ENCODE results near the gene ADGRB2. TPM values are rescaled to one million over a fixed set of nuclear protein-coding genes. Genes with fewer than 3 reads are reported as not detected.

The ADGRB2 gene
- total and polyA plus RNA-seq, 2 donors (not counting 1 experiment from before 2014, with no cell fraction given): 4.4 to 10.4 TPM

DNA sequence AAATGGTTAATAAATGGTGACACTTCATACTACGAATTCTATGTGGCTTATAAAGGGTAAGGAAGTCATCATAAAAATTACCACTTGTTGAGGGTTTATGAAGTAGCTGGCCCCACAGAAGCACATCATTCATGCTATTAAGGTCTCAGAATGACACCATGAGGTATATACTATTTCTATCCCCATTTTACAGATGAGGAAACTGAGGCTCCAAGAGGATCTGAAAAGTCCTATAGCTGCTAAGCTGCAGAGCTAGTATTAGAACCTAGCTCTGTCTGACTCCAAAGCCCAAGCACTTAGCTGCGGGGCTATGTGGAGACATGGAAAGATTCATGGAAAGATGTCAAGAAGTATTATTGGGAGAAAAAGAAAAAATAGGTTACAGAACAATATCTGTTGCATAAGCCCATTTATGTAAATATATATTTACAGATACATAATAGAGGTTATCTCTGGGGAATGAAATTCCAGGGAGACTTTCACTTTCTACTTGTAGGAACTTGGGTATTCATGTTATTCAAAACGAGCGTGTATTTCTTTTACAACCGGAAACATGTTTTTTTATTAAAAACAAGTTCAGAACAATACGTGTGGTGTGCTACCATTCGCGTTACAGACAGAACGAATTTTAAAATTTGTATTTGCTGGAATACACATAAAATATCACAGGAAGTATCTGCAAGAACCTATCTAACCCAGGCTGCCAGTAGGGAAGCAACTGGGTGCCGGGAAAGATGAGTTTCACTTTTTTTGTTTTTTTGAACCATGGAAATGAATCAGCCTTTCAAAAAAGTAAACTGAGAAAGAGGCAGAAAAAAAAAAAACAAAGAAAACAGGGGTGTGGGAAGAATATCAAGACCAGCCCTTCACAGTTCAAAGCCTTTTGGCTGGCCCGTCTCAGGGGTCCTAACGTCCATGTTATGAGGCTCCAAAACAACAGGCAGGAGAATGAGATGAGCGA, 38.3 kb upstream of the ADGRB2 start:
- no peaks in the 10 kb centered on the region for H4K20me1 ChIP-seq (ENCODE audit: control insufficient read depth, extremely low read depth, insufficient read depth, low read length)
- no peaks in the 10 kb centered on the region for H3K9me3 ChIP-seq (ENCODE audit: control insufficient read depth, insufficient read depth, low read depth, low read length)
- no peaks in the 10 kb centered on the region for H3K36me3 ChIP-seq (ENCODE audit: control insufficient read depth, insufficient read depth, low read length)
- no peak overlapping the region for H3K9ac ChIP-seq (ENCODE audit: insufficient read depth, low read length)
- H3K4me3 ChIP-seq (replicated peaks in 1 of 4; ENCODE audit: control extremely low read depth in 1 of 4, insufficient read depth in 1 of 4, low read depth in 3 of 4, low read length in 4 of 4): peak overlapping the region; percentile 33 to 43 (median 40)
- peaks cover 10% of the 10 kb centered on the region for H3K79me2 ChIP-seq (ENCODE audit: control insufficient read depth, insufficient read depth, low read length)
- H3K4me2 ChIP-seq (ENCODE audit: extremely low read depth, insufficient read depth, low read length): peak overlapping the region; percentile 94
- peak in 1 of 2 donors; percentile 25 for DNase-seq (ENCODE audit: low read depth in 2 of 2)
- H3K27me3 ChIP-seq (ENCODE audit: control insufficient read depth, insufficient read depth, low read length): no peaks in the 10 kb centered on the region
- peak overlapping the region; percentile 25 for H2AFZ ChIP-seq (ENCODE audit: low read length)
- peaks cover 14% of the 10 kb centered on the region for H3K4me1 ChIP-seq (ENCODE audit: control insufficient read depth, extremely low read depth, insufficient read depth, low read length)
- H3K27ac ChIP-seq (ENCODE audit: insufficient read depth, low read length): peak overlapping the region; percentile 39
- TF ChIP-seq EZH2 (IDR thresholded peaks at IDR 0.05; ENCODE audit: low read length, missing control alignments): no peak
- TF ChIP-seq, protein P1, sequence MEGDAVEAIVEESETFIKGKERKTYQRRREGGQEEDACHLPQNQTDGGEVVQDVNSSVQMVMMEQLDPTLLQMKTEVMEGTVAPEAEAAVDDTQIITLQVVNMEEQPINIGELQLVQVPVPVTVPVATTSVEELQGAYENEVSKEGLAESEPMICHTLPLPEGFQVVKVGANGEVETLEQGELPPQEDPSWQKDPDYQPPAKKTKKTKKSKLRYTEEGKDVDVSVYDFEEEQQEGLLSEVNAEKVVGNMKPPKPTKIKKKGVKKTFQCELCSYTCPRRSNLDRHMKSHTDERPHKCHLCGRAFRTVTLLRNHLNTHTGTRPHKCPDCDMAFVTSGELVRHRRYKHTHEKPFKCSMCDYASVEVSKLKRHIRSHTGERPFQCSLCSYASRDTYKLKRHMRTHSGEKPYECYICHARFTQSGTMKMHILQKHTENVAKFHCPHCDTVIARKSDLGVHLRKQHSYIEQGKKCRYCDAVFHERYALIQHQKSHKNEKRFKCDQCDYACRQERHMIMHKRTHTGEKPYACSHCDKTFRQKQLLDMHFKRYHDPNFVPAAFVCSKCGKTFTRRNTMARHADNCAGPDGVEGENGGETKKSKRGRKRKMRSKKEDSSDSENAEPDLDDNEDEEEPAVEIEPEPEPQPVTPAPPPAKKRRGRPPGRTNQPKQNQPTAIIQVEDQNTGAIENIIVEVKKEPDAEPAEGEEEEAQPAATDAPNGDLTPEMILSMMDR (conservative IDR thresholded peaks at IDR 0.05 in 1 of 2, IDR thresholded peaks at IDR 0.05 in 1 of 2; ENCODE audit: low read depth in 1 of 2, low read length in 2 of 2): no peak

DNA sequence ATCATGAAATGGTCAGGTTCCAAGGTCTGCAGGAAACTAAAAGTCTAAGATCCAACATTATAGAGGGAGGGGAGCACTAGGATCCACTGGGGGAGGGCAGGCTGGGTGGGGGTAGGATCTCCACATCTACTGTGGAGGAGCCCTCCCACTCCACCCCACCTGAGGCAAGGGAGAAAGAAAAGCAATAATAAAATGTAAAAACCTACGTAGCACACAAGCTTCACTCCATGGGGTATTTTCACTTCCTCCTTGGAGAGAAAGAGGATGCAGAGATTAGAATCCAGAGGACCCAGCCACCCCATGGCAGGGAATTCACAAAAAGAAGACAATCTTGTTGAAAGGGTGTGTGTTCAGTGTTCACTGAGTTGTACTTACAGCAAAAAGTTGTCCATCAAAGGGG, 37.3 kb upstream of the ADGRB2 start:
- Histone ChIP-seq H3K4me3 (replicated peaks in 1 of 4; ENCODE audit: control extremely low read depth in 1 of 4, insufficient read depth in 1 of 4, low read depth in 3 of 4, low read length in 4 of 4) (no peak overlapping the region), H3K79me2 (ENCODE audit: control insufficient read depth, insufficient read depth, low read length) (peaks cover 21% of the 10 kb centered on the region), H3K9me3 (ENCODE audit: control insufficient read depth, insufficient read depth, low read depth, low read length) (no peaks in the 10 kb centered on the region), H3K27ac (ENCODE audit: insufficient read depth, low read length) (no peak overlapping the region), H2AFZ (ENCODE audit: low read length) (no peak overlapping the region), H3K9ac (ENCODE audit: insufficient read depth, low read length) (no peak overlapping the region), H3K36me3 (ENCODE audit: control insufficient read depth, insufficient read depth, low read length) (peaks cover 3% of the 10 kb centered on the region), H3K4me1 (ENCODE audit: control insufficient read depth, extremely low read depth, insufficient read depth, low read length) (peaks cover 21% of the 10 kb centered on the region), H3K27me3 (ENCODE audit: control insufficient read depth, insufficient read depth, low read length) (no peaks in the 10 kb centered on the region), H3K4me2 (ENCODE audit: extremely low read depth, insufficient read depth, low read length) (no peak overlapping the region), H4K20me1 (ENCODE audit: control insufficient read depth, extremely low read depth, insufficient read depth, low read length) (no peaks in the 10 kb centered on the region)
- no peak for DNase-seq (ENCODE audit: low read depth in 2 of 2)
- TF ChIP-seq, protein P1 (conservative IDR thresholded peaks at IDR 0.05 in 1 of 2, IDR thresholded peaks at IDR 0.05 in 1 of 2; ENCODE audit: low read depth in 1 of 2, low read length in 2 of 2): no peak
- TF ChIP-seq EZH2 (IDR thresholded peaks at IDR 0.05; ENCODE audit: low read length, missing control alignments): no peak

DNA sequence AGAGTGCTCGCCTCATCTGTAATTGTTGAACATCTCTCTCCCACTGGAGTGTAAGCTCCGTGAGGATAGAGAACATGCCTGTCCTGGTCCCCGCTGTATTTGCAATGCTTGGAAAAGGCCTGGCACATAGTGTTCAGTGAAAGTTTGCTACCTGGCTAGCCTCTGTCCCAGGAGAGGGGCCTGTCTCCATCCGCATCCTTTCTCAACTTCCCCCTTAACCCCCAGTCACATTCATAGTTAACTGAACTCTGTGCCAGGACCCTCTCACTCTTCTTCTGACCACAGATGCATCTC, 36.5 kb upstream of the ADGRB2 start:
- H3K27me3 ChIP-seq (ENCODE audit: control insufficient read depth, insufficient read depth, low read length): no peaks in the 10 kb centered on the region
- H3K4me1 ChIP-seq (ENCODE audit: control insufficient read depth, extremely low read depth, insufficient read depth, low read length): peaks cover 29% of the 10 kb centered on the region
- H3K27ac ChIP-seq (ENCODE audit: insufficient read depth, low read length): no peak overlapping the region
- H2AFZ ChIP-seq (ENCODE audit: low read length): no peak overlapping the region
- no peak overlapping the region for H3K4me3 ChIP-seq (replicated peaks in 1 of 4; ENCODE audit: control extremely low read depth in 1 of 4, insufficient read depth in 1 of 4, low read depth in 3 of 4, low read length in 4 of 4)
- H3K36me3 ChIP-seq (ENCODE audit: control insufficient read depth, insufficient read depth, low read length): peaks cover 10% of the 10 kb centered on the region
- H3K9ac ChIP-seq (ENCODE audit: insufficient read depth, low read length): no peak overlapping the region
- peaks cover 29% of the 10 kb centered on the region for H3K79me2 ChIP-seq (ENCODE audit: control insufficient read depth, insufficient read depth, low read length)
- H3K9me3 ChIP-seq (ENCODE audit: control insufficient read depth, insufficient read depth, low read depth, low read length): no peaks in the 10 kb centered on the region
- H3K4me2 ChIP-seq (ENCODE audit: extremely low read depth, insufficient read depth, low read length): no peak overlapping the region
- DNase-seq (ENCODE audit: low read depth in 2 of 2): no peak
- TF ChIP-seq EZH2 (IDR thresholded peaks at IDR 0.05; ENCODE audit: low read length, missing control alignments): no peak
- TF ChIP-seq, protein P1 (conservative IDR thresholded peaks at IDR 0.05 in 1 of 2, IDR thresholded peaks at IDR 0.05 in 1 of 2; ENCODE audit: low read depth in 1 of 2, low read length in 2 of 2): no peak
- no peaks in the 10 kb centered on the region for H4K20me1 ChIP-seq (ENCODE audit: control insufficient read depth, extremely low read depth, insufficient read depth, low read length)
